ENCODE results near the gene SGPL1.

The SGPL1 gene

DNA sequence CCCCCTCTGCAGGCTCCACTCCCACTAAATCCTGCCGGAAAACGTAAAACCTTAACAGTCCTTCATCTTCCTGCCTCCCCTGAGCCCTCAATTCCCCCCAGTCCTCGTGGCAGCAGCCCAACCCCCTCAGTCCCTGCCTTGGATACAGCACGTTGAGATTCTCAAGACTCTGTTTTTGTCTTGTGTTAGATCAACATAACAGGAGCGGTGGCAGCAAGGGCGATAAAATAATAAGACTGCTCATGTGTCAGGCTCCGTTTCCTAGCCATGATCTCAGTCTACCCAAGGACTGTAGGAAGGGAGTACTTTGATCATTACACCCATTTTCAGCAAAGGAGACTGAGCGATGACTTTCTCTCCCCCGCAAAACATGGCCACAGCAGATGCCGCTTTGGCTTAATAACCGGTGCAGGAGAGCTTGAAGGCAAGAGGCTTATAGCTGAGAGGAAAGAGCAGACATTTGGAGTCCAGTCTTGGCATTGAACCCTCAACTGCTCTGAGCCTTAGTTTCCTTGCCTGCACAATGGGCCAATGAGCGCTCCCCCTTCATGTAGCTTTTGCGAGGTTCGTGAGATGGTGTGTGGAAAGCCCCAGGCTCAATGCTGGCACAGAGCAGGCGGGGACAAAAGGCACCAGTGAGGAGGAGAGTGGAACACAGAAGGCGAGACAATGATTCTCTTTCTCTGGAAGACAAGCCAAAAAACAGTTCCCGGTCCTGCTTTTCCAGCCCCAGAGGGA lies 114.7 kb downstream of the SGPL1 start:
- H3K27ac Mint-ChIP-seq: no peak overlapping the region
- H3K4me1 Mint-ChIP-seq (ENCODE audit: low read depth): peaks cover 2% of the 10 kb centered on the region
- H3K27me3 Mint-ChIP-seq: no peaks in the 10 kb centered on the region
- H3K9me3 Mint-ChIP-seq (ENCODE audit: low read depth): no peaks in the 10 kb centered on the region
- H3K36me3 Mint-ChIP-seq: no peaks in the 10 kb centered on the region
- no peak overlapping the region for H3K4me3 Mint-ChIP-seq

All from activated naive CD8-positive, alpha-beta T cell (primary cell).